Spleen (tissue), 11 donors: ENCODE results near the gene PLCG2. TPM values are rescaled to one million over a fixed set of nuclear protein-coding genes. Genes with fewer than 3 reads are reported as not detected.

Source experiments
- DNase-seq: peaks from one replicate; pipeline ENCODE4 v3.0.0-alpha.2; 2020
- H3K27ac ChIP-seq, 8 donors: fragments of 200-600 bp; sonication (generic) in 7 of 8; 1 replicate in 4 of 8; 2 replicates in 4 of 8; pipeline versions ENCODE4 v1.5.0 to v1.8.0; 2016 to 2021; ENCODE audit warnings: inconsistent platforms in 4 of 8, mild to moderate bottlenecking in 4 of 8, moderate library complexity in 1 of 8
- H3K27me3 ChIP-seq, 7 donors: fragments of 200-600 bp; sonication (generic) in 6 of 7; replicated peaks in 1 of 7; 1 replicate in 4 of 7; 2 replicates in 3 of 7; pipeline versions ENCODE4 v1.5.0 to v1.8.0; 2016 to 2021; ENCODE audit warnings: inconsistent platforms in 3 of 7, mild to moderate bottlenecking in 1 of 7
- H3K36me3 ChIP-seq, 6 donors: fragments of 200-600 bp; sonication (generic) in 5 of 6; 1 replicate in 4 of 6; 2 replicates in 2 of 6; pipeline versions ENCODE4 v1.5.0 to v1.8.0; 2016 to 2021; ENCODE audit warnings: inconsistent platforms in 2 of 6
- H3K4me1 ChIP-seq, 6 donors: fragments of 200-600 bp; sonication (generic) in 5 of 6; 1 replicate in 3 of 6; 2 replicates in 3 of 6; pipeline versions ENCODE4 v1.5.0 to v1.8.0; 2016 to 2021; ENCODE audit warnings: inconsistent platforms in 3 of 6
- H3K4me3 ChIP-seq, 8 donors: fragments of 200-600 bp; sonication (generic) in 7 of 8; 1 replicate in 4 of 8; 2 replicates in 4 of 8; pipeline versions ENCODE4 v1.5.0 to v1.8.0; 2016 to 2021; ENCODE audit warnings: inconsistent platforms in 4 of 8, mild to moderate bottlenecking in 4 of 8, moderate library complexity in 2 of 8
- H3K9me3 ChIP-seq, 8 donors: fragments of 200-600 bp; sonication (generic) in 7 of 8; 1 replicate in 4 of 8; 2 replicates in 4 of 8; pipeline versions ENCODE4 v1.5.0 to v1.8.0; 2016 to 2021; ENCODE audit warnings: inconsistent platforms in 4 of 8
- POLR2A ChIP-seq, 3 donors: fragments of 450-650 bp; IDR thresholded peaks; one replicate each; pipeline ENCODE4 v1.5.1; 2017; ENCODE audit warnings: antibody characterized with exemption in 3 of 3, mild to moderate bottlenecking in 1 of 3
- POLR2AphosphoS5 ChIP-seq, 3 donors: sonication (generic); formaldehyde crosslinking; IDR thresholded peaks; one replicate each; pipeline ENCODE4 v1.5.1; 2017; ENCODE audit warnings: antibody characterized with exemption in 3 of 3
- WGBS, 5 donors: extraction: QIAGEN DNeasy Blood & Tissue Kit in 3 of 5; methylation state at CpG; one replicate each; pipeline versions ENCODE4 v1.1.5 to v1.1.7; 2013 to 2018; 5-methylcytosine and 5-hydroxymethylcytosine counted together
- intact Hi-C: fragments of 100-400 bp; cut with DNase I; formaldehyde crosslinking; loops from one replicate; pipeline ENCODE4 v1.15.0; 2023; ENCODE audit warnings: low total_unique reads
- polyA plus RNA-seq, 3 donors: library from polyadenylated mRNA; stranded (reverse); fragments of 200-250 nt; gene quantifications; one replicate each; pipeline ENCODE4 v1.2.1, GENCODE V29; 2013
- total RNA-seq, 7 donors: library from RNA; depleted of rRNA in 3 of 7; stranded (reverse); fragments of >200 nt in 3 of 7; fragmentation: NEBNext Ultra II Directional in 4 of 7; extraction: Animal tissue kit (Norgen Biotek cat#: 25700) in 4 of 7; gene quantifications; one replicate each; pipeline versions ENCODE4 v1.1.0 to v1.2.1, GENCODE V29; 2016 to 2021
- TF ChIP-seq, protein P1 (sequence below), 11 experiments: fragments of 200-600 bp in 7 of 11; fragments of 450-650 bp in 4 of 11; sonication (generic) in 4 of 11; IDR thresholded peaks in 8 of 11; conservative IDR thresholded peaks in 3 of 11; 1 replicate in 7 of 11; 2 replicates in 4 of 11; pipeline versions ENCODE4 v1.4.0 to v1.8.0; 2016 to 2021; ENCODE audit warnings: antibody characterized with exemption in 11 of 11, inconsistent platforms in 4 of 11, mild to moderate bottlenecking in 1 of 11
- donor health status: healthy with polysubstance abuse.
- donor health status: DM: no; HTN: no; CAD: no; lungs with moderate emphysema.
- donor health status: DM: no; HTN: no; CAD: no.
- donor health status: Bipolar disorder and iron deficiency.
- donor health status: healthy.
- donor health status: DM: no; HTN: no; CAD: no.
- donor health status: DM: yes; HTN: yes; CAD: no.

PLCG2 gene
- total and polyA plus RNA-seq, 10 donors, result 57.1 to 277 (median 145) TPM

DNA sequence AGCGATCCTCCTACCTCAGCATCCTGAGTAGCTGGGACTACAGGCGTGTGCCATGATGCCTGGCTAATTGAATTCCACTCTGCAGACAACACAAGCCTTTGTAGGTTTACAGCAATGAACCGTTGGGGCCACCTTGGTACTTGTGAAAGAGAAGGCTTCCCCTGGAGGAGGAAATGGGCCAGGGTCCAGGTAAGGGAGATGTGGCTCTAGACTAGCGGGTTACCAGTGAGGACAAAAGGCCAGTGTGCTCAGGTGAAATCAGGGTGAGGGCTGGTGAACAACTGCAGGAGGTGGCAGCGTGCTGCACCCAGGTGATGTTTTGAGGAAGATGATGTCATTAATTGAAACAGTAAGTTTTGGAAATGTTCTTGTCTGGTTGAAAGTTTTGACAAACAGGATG is 225.5 kb downstream of the PLCG2 start:
- peaks cover 0 to 10% (median 4%) of the 10 kb centered on the region in 6 donors for H3K36me3 ChIP-seq
- no peaks in the 10 kb centered on the region for H3K27me3 ChIP-seq
- 79 to 92% (median 84%) methylated on average over 5 of the region's 5 CpGs for whole genome bisulfite sequencing, 5 donors

DNA sequence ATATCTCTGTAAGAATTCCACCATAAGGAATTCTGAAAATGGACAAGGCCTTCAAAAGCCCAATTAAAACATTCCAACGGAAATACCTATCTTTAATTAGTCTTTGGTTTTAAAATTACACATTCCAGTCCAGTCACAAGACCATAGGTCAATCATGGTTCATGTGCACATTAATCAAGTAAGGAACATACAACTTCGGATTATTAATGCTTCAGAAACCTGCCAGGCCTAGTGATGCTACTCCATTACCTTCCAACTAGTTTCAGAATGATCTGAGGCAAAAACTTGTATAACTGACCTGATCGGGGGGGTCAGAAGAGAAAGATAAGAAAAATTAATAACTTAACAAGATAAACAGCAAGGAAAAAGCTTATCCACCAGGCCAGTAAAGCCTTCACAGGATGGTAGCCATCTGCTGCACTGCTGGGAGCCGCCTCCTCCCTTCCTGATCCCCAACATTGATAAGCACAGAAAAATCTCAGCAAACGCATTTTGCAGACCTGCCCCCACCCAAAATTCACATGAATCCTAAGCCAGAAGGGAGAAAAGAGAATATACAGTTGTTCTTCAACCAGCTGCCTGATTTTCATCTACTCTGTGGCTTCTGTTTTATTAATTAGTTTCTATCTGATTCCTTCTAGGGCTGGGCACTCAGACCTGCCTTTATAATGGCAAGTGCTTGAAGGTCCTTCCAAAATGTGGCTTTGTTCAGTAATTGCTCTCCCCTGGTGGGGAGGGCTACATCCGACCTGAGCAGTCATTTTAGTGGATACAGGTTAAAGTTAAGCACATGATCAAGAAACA is 226.1 kb downstream of the PLCG2 start:
- Histone ChIP-seq H3K27me3 (peaks cover 0 to 2% (median 0%) of the 10 kb centered on the region in 7 donors), H3K4me1 (peaks cover 0 to 2% (median 0%) of the 10 kb centered on the region in 6 donors), H3K27ac (no peak overlapping the region), H3K36me3 (peaks cover 0 to 3% (median under 1%) of the 10 kb centered on the region in 6 donors), H3K4me3 (no peak overlapping the region), H3K9me3 (peaks cover 0 to 26% (median 19%) of the 10 kb centered on the region in 8 donors)
- intact Hi-C loops, result no loop called here
- 66 to 78% (median 68%) methylated on average over 6 of the region's 6 CpGs for WGBS, 5 donors
- TF ChIP-seq POLR2A (IDR thresholded peaks at IDR 0.05), result no peak
- no peak for TF ChIP-seq POLR2AphosphoS5 (IDR thresholded peaks at IDR 0.05)
- TF ChIP-seq, protein P1, sequence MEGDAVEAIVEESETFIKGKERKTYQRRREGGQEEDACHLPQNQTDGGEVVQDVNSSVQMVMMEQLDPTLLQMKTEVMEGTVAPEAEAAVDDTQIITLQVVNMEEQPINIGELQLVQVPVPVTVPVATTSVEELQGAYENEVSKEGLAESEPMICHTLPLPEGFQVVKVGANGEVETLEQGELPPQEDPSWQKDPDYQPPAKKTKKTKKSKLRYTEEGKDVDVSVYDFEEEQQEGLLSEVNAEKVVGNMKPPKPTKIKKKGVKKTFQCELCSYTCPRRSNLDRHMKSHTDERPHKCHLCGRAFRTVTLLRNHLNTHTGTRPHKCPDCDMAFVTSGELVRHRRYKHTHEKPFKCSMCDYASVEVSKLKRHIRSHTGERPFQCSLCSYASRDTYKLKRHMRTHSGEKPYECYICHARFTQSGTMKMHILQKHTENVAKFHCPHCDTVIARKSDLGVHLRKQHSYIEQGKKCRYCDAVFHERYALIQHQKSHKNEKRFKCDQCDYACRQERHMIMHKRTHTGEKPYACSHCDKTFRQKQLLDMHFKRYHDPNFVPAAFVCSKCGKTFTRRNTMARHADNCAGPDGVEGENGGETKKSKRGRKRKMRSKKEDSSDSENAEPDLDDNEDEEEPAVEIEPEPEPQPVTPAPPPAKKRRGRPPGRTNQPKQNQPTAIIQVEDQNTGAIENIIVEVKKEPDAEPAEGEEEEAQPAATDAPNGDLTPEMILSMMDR (IDR thresholded peaks at IDR 0.05 in 8 of 11, conservative IDR thresholded peaks at IDR 0.05 in 3 of 11), result no peak
- no peak for DNase-seq

More for the DNA sequence above, 225.5 kb downstream of the PLCG2 start:
- Histone ChIP-seq H3K27ac (no peak overlapping the region), H3K4me3 (no peak overlapping the region), H3K4me1 (no peaks in the 10 kb centered on the region), H3K9me3 (peaks cover 0 to 21% (median 16%) of the 10 kb centered on the region in 8 donors)
- DNase-seq, result no peak
- no peak for TF ChIP-seq POLR2A (IDR thresholded peaks at IDR 0.05)
- TF ChIP-seq POLR2AphosphoS5 (IDR thresholded peaks at IDR 0.05), result no peak
- TF ChIP-seq, protein P1 (IDR thresholded peaks at IDR 0.05 in 8 of 11, conservative IDR thresholded peaks at IDR 0.05 in 3 of 11), result no peak
- intact Hi-C loops, result no loop called here

DNA sequence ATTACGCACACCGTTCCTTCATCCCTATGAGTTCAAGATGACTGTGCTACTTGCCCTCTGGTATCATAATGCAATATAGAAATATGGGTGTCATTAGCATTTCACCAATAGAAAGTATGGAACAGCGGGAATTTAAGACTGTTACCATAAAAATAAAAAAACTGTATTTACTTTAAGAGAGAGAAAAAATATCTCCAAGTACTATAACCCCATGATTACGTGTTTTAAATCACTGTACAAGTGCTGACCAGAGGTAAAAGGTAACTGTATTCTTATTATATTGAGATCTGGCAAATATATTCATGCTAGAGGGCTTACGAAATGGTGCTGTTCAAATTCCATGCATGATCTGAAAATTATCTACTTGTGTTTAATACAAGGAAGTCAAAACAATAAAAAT is 226.9 kb downstream of the PLCG2 start:
- no peaks in the 10 kb centered on the region for H3K36me3 ChIP-seq
- H3K27me3 ChIP-seq, result peaks cover 0 to 7% (median 2%) of the 10 kb centered on the region in 7 donors
- no peak overlapping the region for H3K27ac ChIP-seq
- H3K9me3 ChIP-seq, result peaks cover 0 to 27% (median 19%) of the 10 kb centered on the region in 8 donors
- WGBS, 5 donors, result 92 to 95% (median 94%) methylated on average over 5 of the region's 5 CpGs
- no peak overlapping the region for H3K4me3 ChIP-seq
- no peak for DNase-seq
- H3K4me1 ChIP-seq, result peaks cover 0 to 10% (median 0%) of the 10 kb centered on the region in 6 donors
- no peak for TF ChIP-seq POLR2AphosphoS5 (IDR thresholded peaks at IDR 0.05)
- TF ChIP-seq, protein P1 (IDR thresholded peaks at IDR 0.05 in 8 of 11, conservative IDR thresholded peaks at IDR 0.05 in 3 of 11), result no peak
- no peak for TF ChIP-seq POLR2A (IDR thresholded peaks at IDR 0.05)
- intact Hi-C loops, result no loop called here

DNA sequence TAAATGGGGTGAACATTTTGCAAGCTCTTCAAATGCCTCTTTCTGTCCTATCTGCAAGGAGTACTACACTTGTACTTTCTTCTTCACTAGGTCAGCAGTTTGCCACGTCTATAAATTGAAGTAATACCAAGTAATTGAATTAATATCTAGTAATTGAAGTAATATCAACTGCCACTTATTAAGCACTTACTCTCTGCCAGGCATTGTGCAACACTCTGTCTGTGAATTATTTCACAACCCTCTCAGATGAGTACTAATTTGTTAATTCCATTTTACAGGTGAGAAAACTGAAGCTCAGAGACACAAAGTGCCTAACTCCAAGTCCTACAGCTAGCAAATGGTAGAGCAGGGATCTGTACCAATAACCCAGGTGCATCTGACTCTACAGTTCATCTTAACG is 228.1 kb downstream of the PLCG2 start:
- intact Hi-C loops, result no loop called here
- H3K4me3 ChIP-seq, result no peak overlapping the region
- H3K27me3 ChIP-seq, result peaks cover 0 to 19% (median 9%) of the 10 kb centered on the region in 7 donors
- TF ChIP-seq POLR2A (IDR thresholded peaks at IDR 0.05), result no peak
- TF ChIP-seq, protein P1 (IDR thresholded peaks at IDR 0.05 in 8 of 11, conservative IDR thresholded peaks at IDR 0.05 in 3 of 11), result no peak
- TF ChIP-seq POLR2AphosphoS5 (IDR thresholded peaks at IDR 0.05), result no peak
- H3K9me3 ChIP-seq, result peaks cover 0 to 27% (median 19%) of the 10 kb centered on the region in 8 donors
- no peak for DNase-seq
- H3K27ac ChIP-seq, result no peak overlapping the region
- peaks cover 0 to 16% (median 0%) of the 10 kb centered on the region in 6 donors for H3K4me1 ChIP-seq
- 88 to 94% (median 89%) methylated on average over 2 of the region's 2 CpGs for WGBS, 5 donors
- no peaks in the 10 kb centered on the region for H3K36me3 ChIP-seq
